SJSA1 (cell line): ENCODE results near the gene MC2R. TPM values are rescaled to one million over a fixed set of nuclear protein-coding genes. Genes with fewer than 3 reads are reported as not detected.

Source experiments
- total RNA-seq: library from RNA; depleted of rRNA; stranded (reverse); fragments of >200 nt; shearing (Covaris generic); gene quantifications from 2 replicates; pipeline ENCODE4 v1.2.3, GENCODE V29; 2014; rRNA removed

The MC2R gene
- total RNA-seq, 1 experiment from 2014 or later, result not detected

Other genes starting within 250 kb of the MC2R start
- gene FAM210A, start 189.0 kb downstream of the MC2R start, total RNA-seq, result 8.0 and 20.2 TPM in 2 replicates
- gene RNMT, start 188.9 kb downstream of the MC2R start, total RNA-seq, result 14.7 and 16.8 TPM in 2 replicates
- not detected in 2 replicates for gene MC5R, start 91.4 kb downstream of the MC2R start, total RNA-seq
- gene ZNF519, start 216.9 kb upstream of the MC2R start, total RNA-seq, result 5.6 and 10.5 TPM in 2 replicates